Activated naive CD4-positive, alpha-beta T cell treated with anti-CD3 and anti-CD28 coated beads for 36 hours (primary cell): ENCODE results near the gene ETV6. TPM values are rescaled to one million over a fixed set of nuclear protein-coding genes. Genes with fewer than 3 reads are reported as not detected.
A peak's percentile ranks its signal among the peaks of the same experiment; 100 is the strongest.

Source experiments
- CTCF ChIA-PET: fragments of 350-600 bp; sonication (Branson Sonifier 250); formaldehyde crosslinking; loops from one replicate; lab custom pipeline; 2021; ENCODE audit warnings: antibody characterized with exemption; lab: Charles Lee
- DNase-seq: peaks from one replicate; pipeline ENCODE4 v3.0.0-alpha.2; 2020
- H3K27ac Mint-ChIP-seq: one replicate; pipeline ENCODE4 v1.8.0; 2021; ENCODE audit warnings: mild to moderate bottlenecking, mixed read lengths
- H3K27me3 Mint-ChIP-seq: one replicate; pipeline ENCODE4 v1.8.0; 2021; ENCODE audit warnings: low read depth, mixed read lengths
- H3K36me3 Mint-ChIP-seq: one replicate; pipeline ENCODE4 v1.8.0; 2021; ENCODE audit warnings: low read depth, mixed read lengths
- H3K4me1 Mint-ChIP-seq: one replicate; pipeline ENCODE4 v1.8.0; 2021; ENCODE audit warnings: low read depth, mixed read lengths
- H3K4me3 Mint-ChIP-seq: one replicate; pipeline ENCODE4 v1.8.0; 2021; ENCODE audit warnings: mild to moderate bottlenecking, moderate library complexity, mixed read lengths
- H3K9me3 Mint-ChIP-seq: one replicate; pipeline ENCODE4 v1.8.0; 2021; ENCODE audit warnings: mixed read lengths
- intact Hi-C: fragments of 100-400 bp; cut with micrococcal nuclease; formaldehyde crosslinking; loops from one replicate; pipeline ENCODE4 v1.15.1; 2023
- total RNA-seq, 2 experiments: library from RNA; stranded (reverse); gene quantifications; one replicate each; pipeline ENCODE4 v1.2.3, GENCODE V29; 2021

ETV6 gene
- total RNA-seq, 2 experiments from 2014 or later: 48.1 to 48.6 TPM

DNA sequence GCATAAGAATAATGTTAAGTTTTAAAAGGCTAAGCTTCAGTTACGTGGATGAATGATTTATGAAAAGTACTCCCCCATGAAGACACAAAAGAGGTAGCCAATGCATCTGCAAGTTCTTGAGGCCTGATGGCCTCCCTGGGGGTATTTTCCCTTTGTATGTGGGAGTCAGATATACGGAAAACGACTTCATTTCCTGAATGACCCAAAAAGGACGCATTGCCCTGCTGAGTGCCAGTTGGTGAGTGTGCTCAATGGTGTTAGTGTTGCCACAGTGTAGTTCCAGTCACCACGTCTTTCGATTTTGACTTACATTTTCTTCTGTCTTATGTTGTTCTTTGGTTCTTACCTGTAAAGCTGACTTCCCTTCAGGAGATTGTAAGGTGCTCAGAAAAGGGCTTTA lies 8.0 kb downstream of the ETV6 start:
- intact Hi-C loops: loop anchor here (10.0 kb wide), 1 partner anchor 1793 kb away; the partner anchor contains the start of gene CLEC2B
- no peaks in the 10 kb centered on the region for H3K9me3 Mint-ChIP-seq
- H3K4me1 Mint-ChIP-seq: peaks cover 89% of the 10 kb centered on the region
- CTCF ChIA-PET: interaction anchor here (1.1 kb wide), 1 partner anchor 43 kb away, joined by 3 read pairs; no protein-coding TSS in a partner anchor
- no peak overlapping the region for H3K4me3 Mint-ChIP-seq
- no peak for DNase-seq
- H3K27me3 Mint-ChIP-seq: no peaks in the 10 kb centered on the region
- H3K36me3 Mint-ChIP-seq: peaks cover 26% of the 10 kb centered on the region
- peak overlapping the region; percentile 18 for H3K27ac Mint-ChIP-seq

GRCh38 chr12:11658791-11659190 lies 9.3 kb downstream of the ETV6 start:
- no peaks in the 10 kb centered on the region for H3K27me3 Mint-ChIP-seq
- no peaks in the 10 kb centered on the region for H3K9me3 Mint-ChIP-seq
- no peak overlapping the region for H3K4me3 Mint-ChIP-seq
- intact Hi-C loops: loop anchor here (1.0 to 10.0 kb wide), 2 partner anchors 7 to 1794 kb away; partner anchors contain the start of gene CLEC2B
- peaks cover 87% of the 10 kb centered on the region for H3K4me1 Mint-ChIP-seq
- CTCF ChIA-PET: interaction anchor here (0.9 kb wide), 1 partner anchor 22 kb away, joined by 6 read pairs; no protein-coding TSS in a partner anchor
- DNase-seq: no peak
- no peak overlapping the region for H3K27ac Mint-ChIP-seq
- peaks cover 27% of the 10 kb centered on the region for H3K36me3 Mint-ChIP-seq

- peaks cover 84% of the 10 kb centered on the region for H3K4me1 Mint-ChIP-seq
- intact Hi-C loops: no loop called here
- no peaks in the 10 kb centered on the region for H3K9me3 Mint-ChIP-seq
- CTCF ChIA-PET: no interaction called here
- DNase-seq: no peak
- H3K27me3 Mint-ChIP-seq: no peaks in the 10 kb centered on the region
- H3K27ac Mint-ChIP-seq: no peak overlapping the region
- H3K4me3 Mint-ChIP-seq: no peak overlapping the region
- H3K36me3 Mint-ChIP-seq: peaks cover 32% of the 10 kb centered on the region
Observed at GRCh38 chr12:11660624-11661023, 11.2 kb downstream of the ETV6 start.

DNA sequence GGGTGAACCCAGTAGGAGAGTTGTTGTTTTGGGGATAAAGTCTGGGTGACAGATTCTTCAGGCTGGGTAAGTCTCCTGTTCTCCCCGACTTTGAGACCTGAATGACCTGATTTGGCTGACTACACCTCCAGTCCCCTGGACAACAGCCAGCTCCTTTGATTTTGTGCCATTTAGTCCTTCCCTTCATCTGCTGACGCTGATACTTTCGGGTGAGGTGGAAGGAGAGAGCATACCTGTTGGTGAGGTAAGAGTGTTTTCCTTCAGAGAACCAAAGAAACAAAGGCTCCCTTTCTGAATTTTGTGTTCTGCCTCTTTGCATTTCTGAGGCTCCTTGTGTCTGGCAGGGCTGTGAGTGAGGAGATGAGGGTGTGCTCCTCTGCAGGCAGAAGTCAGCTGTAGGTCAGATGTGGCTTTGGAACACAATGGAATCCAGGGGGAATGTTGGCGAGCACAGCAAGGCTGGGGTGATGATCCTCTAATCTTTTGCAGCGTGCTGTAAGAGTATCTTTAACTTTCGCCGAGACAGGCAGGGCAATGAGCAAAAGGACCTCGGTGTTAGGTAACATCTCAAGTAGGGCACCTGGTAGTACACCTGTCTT lies 12.1 kb downstream of the ETV6 start:
- DNase-seq: no peak
- Mint-ChIP-seq H3K36me3 (peaks cover 33% of the 10 kb centered on the region), H3K4me1 (peaks cover 74% of the 10 kb centered on the region), H3K27me3 (no peaks in the 10 kb centered on the region), H3K27ac (no peak overlapping the region), H3K9me3 (no peaks in the 10 kb centered on the region), H3K4me3 (no peak overlapping the region)
- CTCF ChIA-PET: no interaction called here
- intact Hi-C loops: no loop called here

DNA sequence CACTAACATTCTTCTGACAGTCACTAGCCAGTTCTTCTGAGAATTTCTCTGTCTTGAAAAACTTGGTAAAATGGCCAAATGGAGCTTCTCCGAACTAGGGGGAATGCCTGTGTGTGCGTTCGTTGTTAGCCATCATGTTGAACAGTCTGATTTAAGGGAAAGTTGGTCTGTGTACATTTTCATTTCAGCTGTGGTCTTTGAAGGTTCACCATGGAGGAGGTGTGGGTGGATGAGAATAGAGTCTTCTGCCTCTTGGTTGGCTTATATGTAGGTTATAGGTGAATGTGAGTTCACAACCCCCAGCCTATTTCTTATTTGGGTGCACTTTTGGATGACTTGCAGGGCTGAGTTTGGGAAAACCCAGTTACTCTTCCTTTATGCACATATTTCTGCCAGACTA lies 12.9 kb downstream of the ETV6 start:
- CTCF ChIA-PET: no interaction called here
- Mint-ChIP-seq H3K27ac (no peak overlapping the region), H3K9me3 (no peaks in the 10 kb centered on the region), H3K36me3 (peaks cover 32% of the 10 kb centered on the region), H3K27me3 (no peaks in the 10 kb centered on the region), H3K4me1 (peaks cover 71% of the 10 kb centered on the region), H3K4me3 (no peak overlapping the region)
- intact Hi-C loops: no loop called here
- no peak for DNase-seq

DNA sequence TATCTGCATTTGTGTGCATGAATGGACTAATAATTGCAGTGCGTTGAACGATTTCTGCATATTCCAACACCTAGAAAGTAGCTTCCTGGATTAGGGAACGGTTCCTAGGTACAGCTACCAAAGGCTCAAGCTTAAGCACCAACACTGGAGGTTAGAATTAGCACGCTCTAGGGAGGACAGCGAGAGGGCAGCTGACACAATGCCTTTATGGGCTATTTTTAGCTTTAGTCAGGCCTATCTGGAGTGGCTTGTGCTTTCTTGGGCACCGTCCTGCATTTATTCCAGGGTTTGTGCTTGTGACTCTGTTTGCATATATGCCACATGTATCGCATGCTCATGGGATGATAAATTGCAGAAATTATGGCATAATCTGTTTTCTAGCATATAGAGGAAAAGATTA lies 13.7 kb downstream of the ETV6 start:
- CTCF ChIA-PET: no interaction called here
- Mint-ChIP-seq H3K9me3 (no peaks in the 10 kb centered on the region), H3K4me1 (peaks cover 66% of the 10 kb centered on the region), H3K27me3 (no peaks in the 10 kb centered on the region), H3K36me3 (peaks cover 27% of the 10 kb centered on the region), H3K4me3 (no peak overlapping the region), H3K27ac (no peak overlapping the region)
- intact Hi-C loops: no loop called here
- no peak for DNase-seq

GRCh38 chr12:11664101-11664500 lies 14.6 kb downstream of the ETV6 start:
- peaks cover 27% of the 10 kb centered on the region for H3K36me3 Mint-ChIP-seq
- DNase-seq: no peak
- H3K9me3 Mint-ChIP-seq: no peaks in the 10 kb centered on the region
- CTCF ChIA-PET: interaction anchor here (0.8 kb wide), 1 partner anchor 1812 kb away, joined by 3 read pairs; no protein-coding TSS in a partner anchor
- H3K4me3 Mint-ChIP-seq: no peak overlapping the region
- H3K27ac Mint-ChIP-seq: no peak overlapping the region
- intact Hi-C loops: no loop called here
- no peaks in the 10 kb centered on the region for H3K27me3 Mint-ChIP-seq
- peaks cover 65% of the 10 kb centered on the region for H3K4me1 Mint-ChIP-seq

GRCh38 chr12:11666131-11667050 lies 16.9 kb downstream of the ETV6 start:
- H3K27me3 Mint-ChIP-seq: no peaks in the 10 kb centered on the region
- peaks cover 20% of the 10 kb centered on the region for H3K36me3 Mint-ChIP-seq
- peaks cover 59% of the 10 kb centered on the region for H3K4me1 Mint-ChIP-seq
- CTCF ChIA-PET: interaction anchor here (0.6 to 0.7 kb wide), 2 partner anchors 163 to 196 kb away, joined by 3 read pairs; no protein-coding TSS in a partner anchor
- H3K27ac Mint-ChIP-seq: no peak overlapping the region
- DNase-seq: no peak
- intact Hi-C loops: no loop called here
- H3K4me3 Mint-ChIP-seq: no peak overlapping the region
- no peaks in the 10 kb centered on the region for H3K9me3 Mint-ChIP-seq

- intact Hi-C loops: no loop called here
- DNase-seq: no peak
- Mint-ChIP-seq H3K27me3 (no peaks in the 10 kb centered on the region), H3K4me3 (no peak overlapping the region), H3K4me1 (peaks cover 55% of the 10 kb centered on the region), H3K9me3 (no peaks in the 10 kb centered on the region), H3K36me3 (peaks cover 14% of the 10 kb centered on the region), H3K27ac (no peak overlapping the region)
- CTCF ChIA-PET: no interaction called here
Observed at GRCh38 chr12:11667171-11667570, 17.7 kb downstream of the ETV6 start.

GRCh38 chr12:11668611-11669010 lies 19.1 kb downstream of the ETV6 start:
- Mint-ChIP-seq H3K4me3 (no peak overlapping the region), H3K4me1 (peaks cover 57% of the 10 kb centered on the region), H3K27me3 (no peaks in the 10 kb centered on the region), H3K27ac (no peak overlapping the region), H3K36me3 (peaks cover 13% of the 10 kb centered on the region), H3K9me3 (no peaks in the 10 kb centered on the region)
- no peak for DNase-seq
- CTCF ChIA-PET: no interaction called here
- intact Hi-C loops: no loop called here

DNA sequence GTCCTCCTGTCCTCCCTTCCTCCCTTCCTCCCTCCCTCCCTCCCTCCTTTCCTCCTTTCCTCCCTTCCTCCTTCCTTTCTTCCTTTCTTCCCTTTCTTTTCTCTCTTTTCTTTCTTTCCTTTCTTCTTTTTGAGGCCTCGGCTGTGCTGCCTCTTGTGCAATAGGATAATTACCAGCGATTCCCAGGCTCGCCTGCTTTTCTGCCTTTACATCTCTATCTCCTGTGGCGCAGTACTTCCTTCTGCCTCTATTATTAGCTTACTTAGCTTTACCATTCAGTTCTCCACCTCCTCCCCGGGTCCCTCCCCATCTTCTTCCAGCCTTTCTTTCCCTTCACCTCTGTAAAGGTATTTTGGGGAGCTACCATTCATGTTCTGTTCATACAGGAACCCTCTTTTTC lies 19.9 kb downstream of the ETV6 start:
- no peak for DNase-seq
- H3K27me3 Mint-ChIP-seq: no peaks in the 10 kb centered on the region
- H3K4me1 Mint-ChIP-seq: peaks cover 58% of the 10 kb centered on the region
- no peak overlapping the region for H3K4me3 Mint-ChIP-seq
- intact Hi-C loops: no loop called here
- CTCF ChIA-PET: no interaction called here
- H3K36me3 Mint-ChIP-seq: peaks cover 11% of the 10 kb centered on the region
- H3K27ac Mint-ChIP-seq: no peak overlapping the region
- no peaks in the 10 kb centered on the region for H3K9me3 Mint-ChIP-seq

GRCh38 chr12:11672256-11673191 lies 23.1 kb downstream of the ETV6 start:
- Mint-ChIP-seq H3K36me3 (no peaks in the 10 kb centered on the region), H3K9me3 (no peaks in the 10 kb centered on the region), H3K4me3 (no peak overlapping the region), H3K27ac (no peak overlapping the region), H3K27me3 (no peaks in the 10 kb centered on the region), H3K4me1 (peaks cover 67% of the 10 kb centered on the region)
- DNase-seq: no peak
- CTCF ChIA-PET: interaction anchor here (0.6 kb wide), 1 partner anchor 1044 kb away, joined by 3 read pairs; no protein-coding TSS in a partner anchor
- intact Hi-C loops: no loop called here
